Right lobe of liver (tissue), 6 donors: ENCODE data around the gene HGFAC. TPM values are rescaled to one million over a fixed set of nuclear protein-coding genes. Genes with fewer than 3 reads are reported as not detected.

Experiments used
- ATAC-seq, 4 donors: fragments of 200-7000 bp; cut with Tn5 transposase; one replicate each; pipeline ENCODE4 v1.9.1; 2020; ENCODE audit warnings: mild to moderate bottlenecking in 4 of 4, moderate library complexity in 4 of 4
- DNase-seq, 3 donors: peaks; one replicate each; pipeline ENCODE4 v3.0.0-alpha.2; 2020
- H3K27ac ChIP-seq, 3 donors: fragments of 200-600 bp; one replicate each; pipeline ENCODE4 v1.8.0; 2022
- H3K27me3 ChIP-seq, 2 donors: fragments of 200-600 bp; one replicate each; pipeline ENCODE4 v1.8.0; 2022
- H3K36me3 ChIP-seq, 4 donors: fragments of 200-600 bp; sonication (generic) in 1 of 4; one replicate each; pipeline versions ENCODE4 v1.5.1 to v1.8.0; 2017 to 2022; ENCODE audit warnings: control low read depth in 1 of 4
- H3K4me1 ChIP-seq, 4 donors: fragments of 200-600 bp; sonication (generic) in 1 of 4; one replicate each; pipeline versions ENCODE4 v1.5.1 to v1.8.0; 2017 to 2022; ENCODE audit warnings: control low read depth in 1 of 4
- H3K4me3 ChIP-seq, 3 donors: fragments of 200-600 bp; one replicate each; pipeline ENCODE4 v1.8.0; 2022
- H3K9me3 ChIP-seq, 4 donors: fragments of 200-600 bp; sonication (generic) in 1 of 4; one replicate each; pipeline versions ENCODE4 v1.5.1 to v1.8.0; 2017 to 2022; ENCODE audit warnings: control low read depth in 1 of 4
- POLR2A ChIP-seq: fragments of 450-650 bp; IDR thresholded peaks from one replicate; pipeline ENCODE4 v1.6.1; 2017; ENCODE audit warnings: antibody characterized with exemption, mild to moderate bottlenecking
- WGBS: methylation state at CpG from one replicate; pipeline ENCODE4 v1.1.6; 2018; ENCODE audit warnings: low coverage, low lambda C conversion rate; ENCODE audit not compliant: insufficient coverage; ENCODE audit errors: missing lambda C conversion rate; 5-methylcytosine and 5-hydroxymethylcytosine counted together
- intact Hi-C, 2 donors: fragments of 100-400 bp; cut with DNase I; formaldehyde crosslinking; loops; one replicate each; pipeline versions ENCODE4 v1.11.2 to v1.14.1; 2022
- total RNA-seq, 6 experiments: library from RNA; depleted of rRNA in 2 of 6; stranded (reverse); fragments of >200 nt in 2 of 6; fragmentation: NEBNext Ultra II Directional in 3 of 6; extraction: Animal tissue kit (Norgen Biotek cat#: 25700) in 3 of 6; gene quantifications; one replicate each; pipeline versions ENCODE4 v1.1.0 to v1.2.4, GENCODE V29; 2016 to 2023
- TF ChIP-seq, protein P1 (sequence below), 4 donors: fragments of 200-600 bp in 3 of 4; fragments of 450-650 bp in 1 of 4; IDR thresholded peaks; one replicate each; pipeline versions ENCODE4 v1.5.1 to v1.8.0; 2016 to 2022; ENCODE audit warnings: antibody characterized with exemption in 4 of 4, mild to moderate bottlenecking in 2 of 4
- donor health status: DM: no; HTN: yes; CAD: no.
- donor health status: DM: no; HTN: no; CAD: no.
- donor health status: DM: no; HTN: no; CAD: no.
- donor health status: DM: no; HTN: yes; CAD: no.
- donor health status: DM: no; HTN: yes; CAD: no.

HGFAC gene
- total RNA-seq, 6 experiments from 2014 or later: 73.9 to 176 (median 140) TPM

DNA sequence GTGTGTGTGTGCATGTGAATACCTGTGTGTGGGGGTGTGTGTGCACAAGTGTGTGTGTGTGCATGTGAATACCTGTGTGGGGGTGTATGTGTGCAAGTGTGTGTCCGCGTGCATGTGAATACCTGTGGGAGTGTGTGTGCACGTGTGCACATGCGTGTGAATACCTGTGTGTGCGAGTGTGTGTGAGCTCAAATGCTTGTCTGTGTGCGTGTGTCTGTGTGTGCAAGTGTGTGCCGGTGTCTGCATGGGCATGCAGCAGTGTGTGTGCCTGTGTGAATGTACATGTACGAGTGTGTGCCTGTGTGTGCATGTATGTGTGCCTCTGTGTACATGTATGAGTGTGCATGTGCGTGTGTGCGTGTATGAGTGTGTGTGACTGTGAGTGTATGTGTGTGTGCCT is 26.4 kb downstream of the HGFAC start:
- DNase-seq: no peak
- no peak overlapping the region for H3K27ac ChIP-seq
- ATAC-seq: no peak
- intact Hi-C loops: no loop called here
- no peaks in the 10 kb centered on the region for H3K4me1 ChIP-seq
- H3K9me3 ChIP-seq: no peaks in the 10 kb centered on the region
- H3K27me3 ChIP-seq: no peaks in the 10 kb centered on the region
- 90% methylated on average over 9 of the region's 10 CpGs for WGBS
- TF ChIP-seq, protein P1, sequence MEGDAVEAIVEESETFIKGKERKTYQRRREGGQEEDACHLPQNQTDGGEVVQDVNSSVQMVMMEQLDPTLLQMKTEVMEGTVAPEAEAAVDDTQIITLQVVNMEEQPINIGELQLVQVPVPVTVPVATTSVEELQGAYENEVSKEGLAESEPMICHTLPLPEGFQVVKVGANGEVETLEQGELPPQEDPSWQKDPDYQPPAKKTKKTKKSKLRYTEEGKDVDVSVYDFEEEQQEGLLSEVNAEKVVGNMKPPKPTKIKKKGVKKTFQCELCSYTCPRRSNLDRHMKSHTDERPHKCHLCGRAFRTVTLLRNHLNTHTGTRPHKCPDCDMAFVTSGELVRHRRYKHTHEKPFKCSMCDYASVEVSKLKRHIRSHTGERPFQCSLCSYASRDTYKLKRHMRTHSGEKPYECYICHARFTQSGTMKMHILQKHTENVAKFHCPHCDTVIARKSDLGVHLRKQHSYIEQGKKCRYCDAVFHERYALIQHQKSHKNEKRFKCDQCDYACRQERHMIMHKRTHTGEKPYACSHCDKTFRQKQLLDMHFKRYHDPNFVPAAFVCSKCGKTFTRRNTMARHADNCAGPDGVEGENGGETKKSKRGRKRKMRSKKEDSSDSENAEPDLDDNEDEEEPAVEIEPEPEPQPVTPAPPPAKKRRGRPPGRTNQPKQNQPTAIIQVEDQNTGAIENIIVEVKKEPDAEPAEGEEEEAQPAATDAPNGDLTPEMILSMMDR (IDR thresholded peaks at IDR 0.05): no peak
- no peak for TF ChIP-seq POLR2A
- H3K36me3 ChIP-seq: no peaks in the 10 kb centered on the region
- no peak overlapping the region for H3K4me3 ChIP-seq

DNA sequence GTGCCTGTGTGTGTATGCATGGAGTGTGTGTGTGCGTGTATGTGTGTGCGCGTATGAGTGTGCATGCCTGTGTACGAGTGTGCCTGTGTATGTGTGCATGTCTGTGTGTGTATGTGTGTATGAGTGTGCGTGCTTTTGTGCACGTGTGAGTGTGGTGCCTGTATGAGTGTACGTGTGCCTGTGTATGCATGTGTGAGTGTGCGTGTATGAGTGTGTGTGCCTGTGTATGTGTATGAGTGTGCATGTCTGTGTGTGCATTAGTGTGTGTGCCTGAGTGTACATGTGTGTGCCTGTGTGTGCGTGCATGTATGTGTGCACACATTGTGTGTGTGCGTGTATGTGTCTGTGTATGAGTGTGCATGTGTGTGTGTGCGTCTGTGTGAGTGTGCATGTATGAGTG is 27.0 kb downstream of the HGFAC start:
- H3K27me3 ChIP-seq: no peaks in the 10 kb centered on the region
- DNase-seq (no peak), ATAC-seq (no peak)
- no peak overlapping the region for H3K27ac ChIP-seq
- H3K9me3 ChIP-seq: no peaks in the 10 kb centered on the region
- H3K4me3 ChIP-seq: no peak overlapping the region
- no peak for TF ChIP-seq POLR2A
- TF ChIP-seq, protein P1 (IDR thresholded peaks at IDR 0.05): no peak
- intact Hi-C loops: no loop called here
- no peaks in the 10 kb centered on the region for H3K4me1 ChIP-seq
- 96% methylated on average over 7 of the region's 11 CpGs for WGBS
- no peaks in the 10 kb centered on the region for H3K36me3 ChIP-seq

DNA sequence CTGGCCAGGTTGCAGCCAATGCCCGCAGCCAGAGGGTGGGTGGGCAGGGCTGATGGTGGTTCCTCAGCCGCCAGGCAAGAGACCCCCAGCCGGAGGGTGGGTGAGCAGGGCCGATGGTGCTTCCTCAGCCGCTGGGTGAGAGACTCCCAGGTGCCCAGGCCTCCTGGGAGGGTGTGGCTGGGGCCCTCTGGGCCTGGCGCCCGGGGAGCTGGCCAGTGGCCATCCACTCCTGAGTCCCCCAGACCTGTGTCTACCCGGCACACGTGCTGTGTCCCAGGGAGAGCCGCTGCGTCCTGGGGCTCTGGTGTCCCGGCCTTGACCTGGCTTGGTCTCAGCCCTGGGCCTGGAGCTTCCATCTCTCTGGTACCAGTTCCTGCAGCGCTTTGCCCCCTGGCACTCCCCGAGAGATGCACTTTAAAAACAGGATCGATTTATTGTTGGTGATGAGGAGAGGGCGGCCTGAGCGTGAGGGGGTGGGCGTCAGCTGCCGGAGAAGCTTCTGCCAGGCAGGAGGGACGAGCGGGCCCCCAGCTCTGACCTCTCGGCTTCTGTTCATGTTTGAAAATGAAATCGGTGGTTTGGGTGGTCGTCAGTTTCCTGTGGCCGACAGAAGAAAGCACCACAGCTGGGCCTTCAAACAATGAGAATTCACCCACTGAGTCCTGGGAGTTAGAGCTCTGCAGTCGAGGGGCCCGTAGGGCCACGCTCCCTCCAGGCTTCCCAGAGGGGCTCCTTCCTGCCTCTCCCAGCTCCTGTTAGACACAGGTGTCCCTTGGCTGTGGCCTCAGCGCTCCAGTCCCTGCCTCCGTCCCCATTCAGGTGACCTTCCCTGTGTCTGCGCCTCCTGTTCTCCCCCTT is 27.8 kb downstream of the HGFAC start:
- no peak for TF ChIP-seq POLR2A
- TF ChIP-seq, protein P1 (IDR thresholded peaks at IDR 0.05): no peak
- Histone ChIP-seq H3K9me3 (no peaks in the 10 kb centered on the region), H3K4me3 (no peak overlapping the region), H3K4me1 (no peaks in the 10 kb centered on the region), H3K27ac (no peak overlapping the region), H3K27me3 (no peaks in the 10 kb centered on the region), H3K36me3 (no peaks in the 10 kb centered on the region)
- ATAC-seq: no peak
- WGBS: 100% methylated on average over 3 of the region's 31 CpGs
- DNase-seq: no peak
- intact Hi-C loops: no loop called here

DNA sequence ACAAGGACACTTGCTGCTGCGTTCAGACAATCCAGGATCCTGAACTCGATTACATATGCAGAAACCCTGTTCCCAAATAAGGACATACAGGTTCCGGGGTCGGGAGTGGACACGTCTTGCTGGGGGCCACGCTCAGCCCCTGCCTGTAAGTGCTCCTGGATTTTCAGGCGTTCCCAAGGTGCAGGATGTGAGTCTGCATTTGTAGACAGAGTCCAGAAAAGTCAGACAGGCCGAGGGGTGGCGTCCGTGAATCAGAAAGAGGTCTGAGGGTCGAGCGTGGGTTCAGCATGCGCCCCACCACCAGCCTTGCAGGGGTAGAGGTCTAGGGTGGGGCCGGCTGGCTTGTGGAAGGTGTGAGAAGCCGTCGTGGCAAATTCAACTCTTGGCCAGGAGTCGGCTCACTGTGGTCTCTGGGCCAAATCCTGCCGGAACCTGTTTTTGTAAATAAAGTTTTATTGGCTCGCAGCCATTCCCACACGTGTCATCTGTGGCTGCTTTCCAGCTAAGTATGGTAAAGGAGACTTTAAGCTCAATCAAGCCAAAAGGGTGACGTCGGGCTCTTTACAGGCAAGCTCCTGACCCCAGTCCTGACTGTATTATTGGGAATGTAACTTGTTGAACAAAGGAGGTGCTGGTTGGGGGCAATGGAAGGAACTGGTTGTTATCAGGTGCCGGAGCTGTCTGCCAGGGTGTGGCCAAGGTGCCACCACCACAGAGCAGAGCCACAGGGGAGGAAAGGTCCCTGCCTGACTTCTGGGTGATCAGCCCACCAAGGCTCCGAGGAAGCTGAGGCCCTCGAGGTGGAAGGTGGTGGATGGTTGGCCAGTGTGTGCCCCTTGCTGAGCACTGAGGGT is 28.7 kb downstream of the HGFAC start:
- no peak overlapping the region for H3K27ac ChIP-seq
- WGBS: 71% methylated on average over 20 of the region's 25 CpGs
- no peak for TF ChIP-seq POLR2A
- TF ChIP-seq, protein P1 (IDR thresholded peaks at IDR 0.05): no peak
- no peaks in the 10 kb centered on the region for H3K27me3 ChIP-seq
- H3K4me3 ChIP-seq: no peak overlapping the region
- H3K9me3 ChIP-seq: no peaks in the 10 kb centered on the region
- intact Hi-C loops: no loop called here
- ATAC-seq: no peak
- no peaks in the 10 kb centered on the region for H3K4me1 ChIP-seq
- DNase-seq: no peak
- H3K36me3 ChIP-seq: no peaks in the 10 kb centered on the region
